ENCODE results near the gene GAS6.
"Not testable (repeated sequence)": the region's sequence is repeated elsewhere in the genome, so short reads cannot be mapped to it uniquely, and the experiment has no call there.

The GAS6 gene

GRCh38 chr13:113804703-113805430 is 59.0 kb downstream of the GAS6 start:
- ATAC-seq, result no peak

GRCh38 chr13:113804017-113804702 is 59.7 kb downstream of the GAS6 start:
- ATAC-seq, result no peak

- ATAC-seq, result no peak
Measured at GRCh38 chr13:113803409-113804016, 60.4 kb downstream of the GAS6 start.

GRCh38 chr13:113802761-113803160 is 61.1 kb downstream of the GAS6 start:
- no peak for ATAC-seq

GRCh38 chr13:113802090-113802531 is 61.8 kb downstream of the GAS6 start:
- ATAC-seq, result no peak

- ATAC-seq, result no peak
Measured at GRCh38 chr13:113801289-113801961, 62.5 kb downstream of the GAS6 start.

- no peak for ATAC-seq
Measured at GRCh38 chr13:113800576-113800926, 63.3 kb downstream of the GAS6 start.

- no peak for ATAC-seq
Measured at GRCh38 chr13:113798200-113798811, 65.6 kb downstream of the GAS6 start.

- no peak for ATAC-seq
Measured at GRCh38 chr13:113796964-113797676, 66.8 kb downstream of the GAS6 start.

- no peak for ATAC-seq
Measured at GRCh38 chr13:113796211-113796963, 67.5 kb downstream of the GAS6 start.

GRCh38 chr13:113795362-113795761 is 68.5 kb downstream of the GAS6 start:
- ATAC-seq, result not testable (repeated sequence)

- ATAC-seq, result no peak
Measured at GRCh38 chr13:113794764-113795173, 69.1 kb downstream of the GAS6 start.

GRCh38 chr13:113794086-113794485 is 69.8 kb downstream of the GAS6 start:
- no peak for ATAC-seq

- ATAC-seq, result no peak
Measured at GRCh38 chr13:113793718-113794085, 70.2 kb downstream of the GAS6 start.

GRCh38 chr13:113792886-113793717 is 70.8 kb downstream of the GAS6 start:
- ATAC-seq, result no peak

- ATAC-seq, result no peak
Measured at GRCh38 chr13:113792236-113792770, 71.6 kb downstream of the GAS6 start.

GRCh38 chr13:113791761-113792160 is 72.1 kb downstream of the GAS6 start:
- ATAC-seq, result no peak

GRCh38 chr13:113791226-113791625 is 72.7 kb downstream of the GAS6 start:
- ATAC-seq, result no peak

GRCh38 chr13:113789931-113790330 is 73.9 kb downstream of the GAS6 start:
- ATAC-seq, result not testable (repeated sequence)

GRCh38 chr13:113789167-113789566 is 74.7 kb downstream of the GAS6 start:
- no peak for ATAC-seq
